Nucleus accumbens (tissue), 56 donors: Measurements from ENCODE around the gene YWHAQ.
"Not testable (repeated sequence)": the region's sequence is repeated elsewhere in the genome, so short reads cannot be mapped to it uniquely, and the experiment has no call there.

ENCODE experiments used
- DNase-seq, 56 donors: peaks; one replicate each; lab custom pipeline; 2025; lab: John Stamatoyannopoulos, UW

The YWHAQ gene

DNA sequence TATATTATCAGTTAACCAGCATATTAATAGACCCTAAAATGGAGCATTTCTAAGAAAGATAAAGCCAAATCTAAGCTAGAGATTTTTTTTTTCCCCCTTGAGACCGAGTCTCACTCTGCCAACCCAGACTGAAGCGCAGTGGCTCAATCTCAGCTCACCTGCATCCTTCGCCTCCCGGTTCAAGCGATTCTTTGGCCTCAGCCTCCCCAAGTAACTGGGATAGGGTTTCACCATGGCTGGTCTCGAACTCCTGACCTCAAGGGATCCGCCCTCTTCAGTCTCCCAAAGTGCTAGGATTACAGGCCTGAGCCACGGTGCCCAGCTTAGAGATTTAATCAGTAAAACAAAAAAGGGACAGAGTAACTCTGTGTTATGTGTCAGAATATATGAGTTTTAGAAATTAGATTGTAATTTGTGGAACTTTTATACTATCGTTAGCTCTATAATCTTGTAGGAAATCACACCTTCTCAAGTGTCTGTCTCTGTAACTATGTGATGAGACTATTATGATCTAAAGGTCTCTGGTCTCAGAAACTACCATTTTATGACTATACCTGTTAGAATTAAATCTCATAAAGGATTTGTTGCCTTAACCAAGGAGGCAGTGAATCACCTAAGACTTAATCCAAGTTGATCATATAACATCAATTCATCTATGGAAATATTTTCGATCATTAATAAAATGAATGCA is 34.0 kb downstream of the YWHAQ start:
- DNase-seq, result no peak

GRCh38 chr2:9595746-9596145 is 35.1 kb downstream of the YWHAQ start:
- DNase-seq, result no peak

DNA sequence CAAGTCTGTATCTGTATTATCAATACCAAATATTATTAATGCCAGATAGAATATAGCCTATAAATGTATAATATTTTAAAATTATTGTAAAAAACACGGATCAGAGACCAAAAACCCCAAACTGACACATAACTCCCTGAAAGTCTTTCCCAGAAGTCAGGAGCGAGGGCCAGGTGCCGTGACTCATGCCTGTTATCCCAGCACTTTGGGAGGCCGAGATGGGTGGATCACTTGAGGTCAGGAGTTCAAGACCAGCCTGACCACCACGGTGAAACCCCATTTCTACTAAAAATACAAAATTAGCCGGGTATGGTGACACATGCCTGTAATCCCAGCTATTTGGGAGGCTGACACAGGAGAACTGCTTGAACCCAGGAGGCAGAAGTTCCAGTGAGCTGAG is 35.5 kb downstream of the YWHAQ start:
- not testable (repeated sequence) for DNase-seq

GRCh38 chr2:9594366-9595054 is 36.3 kb downstream of the YWHAQ start:
- no peak for DNase-seq

DNA sequence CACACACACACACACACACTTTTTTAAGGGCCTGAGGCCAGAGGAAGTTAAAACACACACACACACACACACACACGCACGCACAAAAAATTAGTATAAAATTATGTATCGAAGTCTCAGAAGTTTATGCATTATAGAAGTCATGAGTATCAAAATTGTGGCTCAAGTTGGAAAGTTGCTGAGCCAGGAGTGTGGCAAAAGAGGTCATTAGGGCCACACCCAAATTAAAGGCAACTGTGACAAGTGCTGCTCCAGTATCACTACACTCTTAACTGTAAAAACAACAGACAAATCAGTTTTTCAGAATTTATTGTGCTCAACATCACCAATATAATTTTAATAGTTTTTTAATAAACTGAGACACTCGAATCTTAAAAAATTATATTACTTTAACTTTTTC is 36.9 kb downstream of the YWHAQ start:
- no peak for DNase-seq

GRCh38 chr2:9592699-9593098 is 38.1 kb downstream of the YWHAQ start:
- DNase-seq, result no peak

DNA sequence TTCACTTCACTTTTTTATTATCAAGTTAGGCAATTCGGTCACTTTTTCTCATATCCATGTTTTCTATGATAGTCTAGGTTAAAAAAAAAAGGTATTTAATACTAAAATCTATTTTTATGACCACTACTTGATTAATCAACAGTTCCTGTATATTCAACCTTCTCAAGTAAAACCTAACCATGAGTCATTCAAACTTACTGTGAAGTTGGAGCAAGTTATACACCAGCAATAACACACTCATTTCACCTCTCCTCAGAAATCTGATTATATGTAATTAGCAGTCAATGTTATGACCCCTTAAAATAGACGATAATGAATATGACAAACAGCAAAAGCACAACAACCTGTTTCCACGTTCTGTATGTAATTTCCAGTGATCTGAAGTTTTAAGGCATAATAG is 40.2 kb downstream of the YWHAQ start:
- DNase-seq, result no peak

GRCh38 chr2:9586465-9586864 is 44.3 kb downstream of the YWHAQ start:
- DNase-seq, result no peak

DNA sequence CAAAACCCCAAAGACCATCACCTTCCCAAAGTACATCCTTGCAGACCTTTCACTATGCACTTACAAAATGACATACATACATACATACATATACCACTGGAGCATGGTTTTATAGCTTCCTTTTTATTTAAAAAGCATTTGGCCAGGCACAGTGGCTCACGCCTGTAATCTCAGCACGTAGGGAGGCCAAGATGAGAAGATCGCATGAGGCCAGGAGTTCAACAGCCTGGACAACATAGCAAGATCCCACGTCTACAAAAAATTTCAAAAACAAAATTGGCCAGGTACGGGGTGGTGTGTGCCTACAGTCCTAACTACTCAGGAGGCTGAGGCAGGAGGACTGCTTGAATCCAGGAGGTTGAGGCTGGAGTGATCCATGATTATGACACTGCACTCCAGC is 45.3 kb downstream of the YWHAQ start:
- DNase-seq, result no peak

- not testable (repeated sequence) for DNase-seq
Measured at GRCh38 chr2:9584902-9585301, 45.9 kb downstream of the YWHAQ start.

DNA sequence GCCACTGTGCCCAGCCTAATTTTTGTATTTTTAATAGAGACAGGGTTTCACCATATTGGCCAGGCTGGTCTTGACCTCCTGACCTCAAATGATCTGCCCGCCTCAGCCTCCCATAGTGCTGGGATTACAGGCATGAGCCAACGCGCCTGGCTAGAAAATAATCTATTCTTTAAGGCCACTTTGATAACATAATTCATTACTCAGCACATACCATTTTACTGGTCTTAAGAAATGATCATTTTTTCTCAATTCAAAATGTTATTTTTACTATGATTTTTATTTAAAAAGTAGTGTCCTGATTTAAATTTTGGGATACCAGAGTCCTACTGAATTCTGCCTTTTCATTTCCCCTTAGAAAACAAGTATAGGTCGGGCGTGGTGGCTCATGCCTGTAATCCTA is 48.2 kb downstream of the YWHAQ start:
- DNase-seq, result no peak

GRCh38 chr2:9578467-9579235 is 52.1 kb downstream of the YWHAQ start:
- DNase-seq, result no peak

DNA sequence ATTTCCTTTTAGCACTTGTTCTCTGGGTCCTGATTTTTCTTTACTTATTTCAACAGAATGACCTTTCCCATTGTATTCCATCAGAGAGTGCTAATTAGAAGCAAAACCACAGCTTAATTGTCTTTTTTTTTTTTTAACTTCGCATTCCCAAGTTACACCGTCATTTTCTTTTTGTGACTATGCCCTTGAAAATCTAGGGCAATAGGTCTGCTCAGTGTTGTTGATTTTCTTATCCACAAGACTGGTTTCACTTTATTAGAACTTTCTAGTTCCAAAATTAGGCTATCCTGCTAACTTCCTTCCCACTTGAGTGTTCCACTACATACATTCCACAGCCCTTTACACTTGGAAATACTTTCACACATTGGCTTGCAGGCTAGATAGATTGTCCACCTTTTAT is 56.5 kb downstream of the YWHAQ start:
- DNase-seq, result no peak

DNA sequence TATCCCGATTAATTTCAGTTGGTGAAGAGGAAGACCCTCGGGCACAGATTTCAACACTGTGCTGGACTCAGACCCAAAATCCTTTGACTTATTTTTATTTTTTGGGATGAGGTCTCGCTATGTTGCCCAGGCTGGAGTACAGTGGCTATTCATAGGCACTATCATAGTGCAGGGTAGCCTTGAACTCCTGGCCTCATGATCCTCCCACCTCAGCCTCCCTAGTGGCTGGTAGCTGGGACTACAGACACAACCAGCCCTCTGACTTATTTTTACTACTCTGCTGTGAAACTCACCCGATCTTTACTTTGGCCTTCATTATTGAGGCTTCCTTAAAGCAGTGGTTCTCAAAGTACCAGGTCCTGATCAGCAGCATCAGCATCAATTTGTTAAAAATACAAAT is 57.0 kb downstream of the YWHAQ start:
- no peak for DNase-seq

GRCh38 chr2:9573013-9573720 is 57.6 kb downstream of the YWHAQ start:
- DNase-seq, result no peak

DNA sequence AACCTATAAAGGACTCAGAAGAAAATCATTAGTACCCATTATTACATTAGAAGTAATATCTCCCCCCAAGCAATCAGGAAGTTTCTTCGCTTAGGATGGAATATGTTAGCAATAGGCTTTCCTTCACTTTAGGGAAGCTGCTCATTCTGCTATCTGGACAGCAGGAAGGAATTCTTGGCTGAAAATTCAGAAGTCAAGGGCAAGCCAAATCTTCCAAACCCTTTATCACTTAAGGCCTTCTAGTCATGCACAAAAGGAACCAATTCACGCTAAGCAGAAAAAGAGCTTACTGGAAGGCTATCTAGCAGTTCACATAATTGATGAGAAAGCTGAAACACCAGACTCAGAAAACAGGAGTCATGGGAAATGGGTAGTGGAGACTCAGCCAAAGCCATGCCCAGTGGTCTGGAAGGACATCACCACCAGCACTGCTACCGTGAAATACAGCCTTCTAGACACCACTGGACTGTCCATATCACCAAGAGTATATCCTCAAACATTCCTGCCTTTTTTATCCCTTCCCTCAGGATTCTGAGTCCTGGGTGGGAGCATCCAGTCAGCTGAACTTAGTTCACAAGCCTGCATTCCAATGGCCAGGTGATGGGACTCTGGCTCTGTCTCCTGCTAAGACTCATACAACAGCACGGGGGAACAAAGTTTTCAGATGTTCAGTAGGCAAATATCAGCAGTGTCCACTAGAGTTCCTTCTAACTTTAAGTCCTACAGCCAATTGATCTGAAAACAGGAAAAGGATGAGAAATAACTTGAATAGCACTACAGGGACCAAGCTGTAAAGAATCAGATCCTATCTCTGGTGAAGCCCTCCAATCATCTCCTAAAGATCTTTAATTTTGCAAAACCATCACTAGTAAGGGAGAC is 60.4 kb downstream of the YWHAQ start:
- DNase-seq, result no peak

- peak in 25 of 56 donors; percentile 3 to 61 (median 15) for DNase-seq
Measured at GRCh38 chr2:9565436-9566153, 65.2 kb downstream of the YWHAQ start.

GRCh38 chr2:9560628-9561027 is 70.2 kb downstream of the YWHAQ start:
- DNase-seq, result no peak

GRCh38 chr2:9558948-9559381 is 71.8 kb downstream of the YWHAQ start:
- no peak for DNase-seq
